Endothelial cell of umbilical vein (primary cell): Measurements from ENCODE around the gene FAM98C. TPM values are rescaled to one million over a fixed set of nuclear protein-coding genes. Genes with fewer than 3 reads are reported as not detected.

ENCODE experiments used
- BruUV-seq: library from RNA; stranded (reverse); fragments of 400-500 nt; replicated peaks from 2 replicates; lab custom pipeline; 2021; lab: Mats Ljungman, UMichigan
- CTCF ChIA-PET: fragments of 300-600, 350-600 bp; sonication (Branson Sonifier 250); formaldehyde crosslinking; loops from one replicate; lab custom pipeline; 2021; ENCODE audit warnings: antibody characterized with exemption, inconsistent platforms; lab: Charles Lee
- POLR2A ChIA-PET: fragments of 300-600, 350-600 bp; sonication (Branson Sonifier 250); formaldehyde crosslinking; loops from one replicate; lab custom pipeline; 2021; ENCODE audit warnings: antibody characterized with exemption, inconsistent platforms; lab: Charles Lee
- DNase-seq: peaks from one replicate; pipeline ENCODE4 v3.0.0-alpha.2; 2011; ENCODE audit warnings: low read depth, low spot score
- FAIRE-seq: peaks from 2 replicates; lab custom pipeline; 2011; peaks lifted over from hg19 to GRCh38; lab: Jason Lieb, UNC
- H2AFZ ChIP-seq: 2 replicates; pipeline ENCODE4 v1.6.0; 2012; ENCODE audit warnings: low read depth, low read length, control low read depth, inconsistent platforms
- H3K27ac ChIP-seq: 2 replicates; pipeline ENCODE4 v1.5.1; 2011; ENCODE audit warnings: low read depth, mild to moderate bottlenecking, control low read depth, low read length, moderate library complexity; ENCODE audit not compliant: insufficient read depth
- H3K27me3 ChIP-seq, 2 experiments: 2 replicates each; pipeline versions ENCODE4 v1.6.0 to v1.6.1; 2011; ENCODE audit warnings: low read length in 2 of 2, mixed read lengths in 1 of 2; ENCODE audit not compliant: control insufficient read depth in 2 of 2, insufficient read depth in 2 of 2
- H3K36me3 ChIP-seq, 2 experiments: 2 replicates in 1 of 2; 3 replicates in 1 of 2; pipeline ENCODE4 v1.5.1; 2011; ENCODE audit warnings: low read length in 2 of 2, mild to moderate bottlenecking in 1 of 2, moderate library complexity in 1 of 2; ENCODE audit not compliant: control insufficient read depth in 2 of 2, insufficient read depth in 2 of 2; ENCODE audit errors: extremely low read depth in 1 of 2
- H3K4me1 ChIP-seq: 3 replicates; pipeline ENCODE4 v1.5.1; 2011; ENCODE audit warnings: mild to moderate bottlenecking, low read length; ENCODE audit not compliant: control insufficient read depth, insufficient read depth; ENCODE audit errors: extremely low read depth
- H3K4me2 ChIP-seq: 2 replicates; pipeline ENCODE4 v1.6.1; 2011; ENCODE audit warnings: low read length, control low read depth, mixed read lengths; ENCODE audit not compliant: insufficient read depth
- H3K4me3 ChIP-seq, 3 experiments: fragments of 200-600 bp in 1 of 3; sonication (generic), shearing (Covaris generic) in 1 of 3; replicated peaks in 1 of 3; 2 replicates each; pipeline ENCODE4 v1.5.1; 2011 to 2016; ENCODE audit warnings: control low read depth in 3 of 3, low read length in 3 of 3, mild to moderate bottlenecking in 2 of 3, inconsistent platforms in 1 of 3, low read depth in 1 of 3, moderate library complexity in 1 of 3; ENCODE audit not compliant: insufficient read depth in 1 of 3
- H3K79me2 ChIP-seq: 2 replicates; pipeline ENCODE4 v1.6.0; 2012; ENCODE audit warnings: low read length, inconsistent platforms; ENCODE audit not compliant: control insufficient read depth, insufficient read depth
- H3K9ac ChIP-seq: replicated peaks from 2 replicates; pipeline ENCODE3; 2011; ENCODE audit warnings: low read length, control low read depth; ENCODE audit not compliant: insufficient read depth; ENCODE audit errors: extremely low read depth
- H3K9me1 ChIP-seq: replicated peaks from 3 replicates; pipeline ENCODE4 v1.6.0; 2011; ENCODE audit warnings: mild to moderate bottlenecking, low read length; ENCODE audit not compliant: control insufficient read depth, insufficient read depth; ENCODE audit errors: extremely low read depth
- H3K9me3 ChIP-seq: replicated peaks from 2 replicates; pipeline ENCODE4 v1.5.1; 2012; ENCODE audit warnings: low read length, inconsistent platforms; ENCODE audit not compliant: control insufficient read depth, insufficient read depth
- H4K20me1 ChIP-seq: replicated peaks from 2 replicates; pipeline ENCODE3; 2011; ENCODE audit warnings: mild to moderate bottlenecking, low read length; ENCODE audit not compliant: control insufficient read depth, insufficient read depth; ENCODE audit errors: extremely low read depth
- CTCF ChIP-seq, 2 donors: IDR thresholded peaks; 1 replicate in 1 of 2; 2 replicates in 1 of 2; pipeline ENCODE4 v1.5.1; 2011; ENCODE audit warnings: low read length in 2 of 2, mild to moderate bottlenecking in 2 of 2, moderate library complexity in 2 of 2, control low read depth in 1 of 2, inconsistent platforms in 1 of 2, low read depth in 1 of 2; ENCODE audit not compliant: insufficient read depth in 1 of 2; ENCODE audit errors: extremely low read depth in 1 of 2
- EZH2 ChIP-seq: IDR thresholded peaks from 2 replicates; pipeline ENCODE4 v1.6.1; 2012; ENCODE audit warnings: borderline replicate concordance, low read depth, mild to moderate bottlenecking, moderate library complexity, low read length, inconsistent platforms; ENCODE audit not compliant: severe bottlenecking
- FOS ChIP-seq: IDR thresholded peaks from 2 replicates; pipeline ENCODE4 v1.6.1; 2011; ENCODE audit warnings: mild to moderate bottlenecking, low read length, moderate library complexity, borderline replicate concordance; ENCODE audit not compliant: insufficient read depth
- GATA2 ChIP-seq: IDR thresholded peaks from 2 replicates; pipeline ENCODE4 v1.7.0; 2011; ENCODE audit warnings: low read depth, mild to moderate bottlenecking, moderate library complexity, mixed read lengths, low read length; ENCODE audit not compliant: insufficient read length, insufficient read depth
- JUN ChIP-seq: IDR thresholded peaks from 2 replicates; pipeline ENCODE4 v1.6.1; 2011; ENCODE audit warnings: borderline replicate concordance, low read depth; ENCODE audit not compliant: insufficient read length, insufficient read depth
- MAX ChIP-seq: IDR thresholded peaks from 2 replicates; pipeline ENCODE4 v1.6.1; 2011; ENCODE audit not compliant: insufficient read depth, insufficient read length
- MYC ChIP-seq: IDR thresholded peaks from one replicate; pipeline ENCODE4 v1.6.1; 2011; ENCODE audit warnings: mild to moderate bottlenecking, low read depth, low read length
- POLR2A ChIP-seq: IDR thresholded peaks from 2 replicates; pipeline ENCODE4 v1.6.1; 2012; ENCODE audit warnings: low read depth, mild to moderate bottlenecking, control low read depth, low read length
- POLR2AphosphoS5 ChIP-seq: IDR thresholded peaks from 2 replicates; pipeline ENCODE4 v1.6.1; 2012; ENCODE audit warnings: low read depth, mild to moderate bottlenecking, control low read depth, low read length, moderate library complexity; ENCODE audit not compliant: insufficient read depth
- dilution Hi-C: fragments of 300-500 bp; cut with MboI; formaldehyde crosslinking; loops from one replicate; pipeline ENCODE4 v1.15.0; 2019; ENCODE audit warnings: low sequenced_read_pairs; ENCODE audit not compliant: extremely low pct_ligation_motif_present
- intact Hi-C: fragments of 100-400 bp; cut with micrococcal nuclease; formaldehyde crosslinking; loops from one replicate; pipeline ENCODE4 v1.10.0; 2022
- polyA plus RNA-seq, 4 experiments: library from polyadenylated mRNA; depleted of rRNA in 3 of 4; stranded (reverse) in 3 of 4; unstranded in 1 of 4; fragments of >200 nt; gene quantifications; 2 replicates each; pipeline versions ENCODE4 v1.2.1 to v1.2.3, GENCODE V29; 2011 to 2012; ENCODE audit warnings: missing spikeins in 1 of 4
- total RNA-seq: library from RNA; stranded (reverse); gene quantifications from 2 replicates; pipeline ENCODE4 v1.2.3, GENCODE V29; 2021

The FAM98C gene
- total and polyA plus RNA-seq, 2 donors (not counting 3 experiments of a cell fraction or from before 2014, with no cell fraction given) = 12.6 to 13.0 TPM

- H3K4me2 ChIP-seq = no peak overlapping the region
- no TSS peak for BruUV-seq
- intact Hi-C loops = no loop called here
- no peaks in the 10 kb centered on the region for H3K9me3 ChIP-seq
- H3K9ac ChIP-seq = no peak overlapping the region
- H3K27ac ChIP-seq = no peak overlapping the region
- dilution Hi-C loops = no loop called here
- no peaks in the 10 kb centered on the region for H3K36me3 ChIP-seq
- H3K9me1 ChIP-seq = no peaks in the 10 kb centered on the region
- no peaks in the 10 kb centered on the region for H3K27me3 ChIP-seq
- FAIRE-seq = no peak
- TF ChIP-seq FOS (no peak), POLR2A (no peak), JUN (no peak), EZH2 (no peak), CTCF (IDR thresholded peaks at IDR 0.05; ENCODE audit: extremely low read depth in 1 of 2, insufficient read depth in 1 of 2, low read depth in 1 of 2, low read length in 2 of 2) (no peak), POLR2AphosphoS5 (no peak), MYC (no peak), MAX (no peak), GATA2 (no peak)
- ChIA-PET POLR2A (no interaction called here), CTCF (no interaction called here)
- no peak overlapping the region for H2AFZ ChIP-seq
- no peaks in the 10 kb centered on the region for H3K79me2 ChIP-seq
- H3K4me3 ChIP-seq = no peak overlapping the region
- H4K20me1 ChIP-seq = no peaks in the 10 kb centered on the region
- no peak for DNase-seq
- no peaks in the 10 kb centered on the region for H3K4me1 ChIP-seq
Measured at GRCh38 chr19:38445362-38445761, 42.5 kb downstream of the FAM98C start.
